ENCODE measurements around the gene TUFT1. TPM values are rescaled to one million over a fixed set of nuclear protein-coding genes. Genes with fewer than 3 reads are reported as not detected.

TUFT1 gene
- total and polyA plus RNA-seq, 2 of the 13 experiments (the other 11 are each of a cell fraction or from before 2014, with no cell fraction given), result 6.4 to 7.3 TPM

GRCh38 chr1:151504759-151505158 lies 35.4 kb upstream of the TUFT1 start:
- TF ChIP-seq FOSL1 (CRISPR knock-in tag; IDR thresholded peaks at IDR 0.05; ENCODE audit: borderline replicate concordance) (no peak), ZBTB2 (CRISPR knock-in tag; IDR thresholded peaks at IDR 0.05; ENCODE audit: low read depth) (no peak), ZMYM4 (CRISPR knock-in tag; IDR thresholded peaks at IDR 0.05) (no peak), ZNF691 (CRISPR knock-in tag; IDR thresholded peaks at IDR 0.05; ENCODE audit: borderline replicate concordance, low read depth) (no peak), JARID2 (CRISPR knock-in tag; IDR thresholded peaks at IDR 0.05; ENCODE audit: insufficient replicate concordance) (no peak), U2AF1 (optimal IDR thresholded peaks at IDR 0.05; ENCODE audit: low read depth, low read length) (no peak)
- TF ChIP-seq, protein P1, sequence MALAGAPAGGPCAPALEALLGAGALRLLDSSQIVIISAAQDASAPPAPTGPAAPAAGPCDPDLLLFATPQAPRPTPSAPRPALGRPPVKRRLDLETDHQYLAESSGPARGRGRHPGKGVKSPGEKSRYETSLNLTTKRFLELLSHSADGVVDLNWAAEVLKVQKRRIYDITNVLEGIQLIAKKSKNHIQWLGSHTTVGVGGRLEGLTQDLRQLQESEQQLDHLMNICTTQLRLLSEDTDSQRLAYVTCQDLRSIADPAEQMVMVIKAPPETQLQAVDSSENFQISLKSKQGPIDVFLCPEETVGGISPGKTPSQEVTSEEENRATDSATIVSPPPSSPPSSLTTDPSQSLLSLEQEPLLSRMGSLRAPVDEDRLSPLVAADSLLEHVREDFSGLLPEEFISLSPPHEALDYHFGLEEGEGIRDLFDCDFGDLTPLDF (CRISPR knock-in tag; IDR thresholded peaks at IDR 0.05), result no peak
- intact Hi-C loops (cut with micrococcal nuclease; ENCODE audit: unreplicated experiment), result no loop called here
- H3K36me3 ChIP-seq (replicated peaks in 1 of 2; ENCODE audit: control insufficient read depth in 1 of 2, insufficient read depth in 2 of 2, low read length in 2 of 2), result no peaks in the 10 kb centered on the region
- WGBS (ENCODE audit: low lambda C conversion rate), result 52% methylated on average over 4 of the region's 4 CpGs
- peaks cover 28% of the 10 kb centered on the region for H3K4me1 ChIP-seq (ENCODE audit: insufficient read depth, low read length)
- H3K4me2 ChIP-seq (ENCODE audit: low read depth, low read length), result no peak overlapping the region
- POLR2A ChIA-PET, result interaction anchor here (1.1 kb wide), 1 partner anchor 325 kb away, joined by 3 read pairs; no protein-coding TSS in a partner anchor
- BruUV-seq (replicated peaks), result no TSS peak
- no peaks in the 10 kb centered on the region for H4K20me1 ChIP-seq (ENCODE audit: insufficient read depth, low read length)
- no peak overlapping the region for H3K4me3 ChIP-seq (replicated peaks in 1 of 3; ENCODE audit: insufficient read depth in 1 of 3, low read depth in 2 of 3, low read length in 3 of 3)
- H3K9me3 ChIP-seq (ENCODE audit: low read length), result no peaks in the 10 kb centered on the region
- ATAC-seq, result no peak
- no peak overlapping the region for H3K9ac ChIP-seq (ENCODE audit: insufficient read depth, low read depth, low read length)
- no peaks in the 10 kb centered on the region for H3K79me2 ChIP-seq (ENCODE audit: insufficient read depth, low read length)
- no peak for FAIRE-seq
- H3K27me3 ChIP-seq (ENCODE audit: control insufficient read depth in 1 of 2, insufficient read depth in 2 of 2, low read length in 2 of 2), result no peaks in the 10 kb centered on the region; a peak in 1 of 5 replicates
- no peak for DNase-seq (ENCODE audit: low spot score)
- H3K27ac ChIP-seq (ENCODE audit: extremely low read length, insufficient read depth, low read length), result no peak overlapping the region
- H2AFZ ChIP-seq (ENCODE audit: low read length), result no peak overlapping the region
- in situ Hi-C loops (cut with HindIII; ENCODE audit: extremely low pct_ligation_motif_present, low pct_unique_long_range_greater_than_20kb), result no loop called here
- CTCF ChIA-PET (ENCODE audit: low intra/inter-chr PET ratio, low total read pairs), result no interaction called here
